GM12892 (cell line): ENCODE results near the gene TPSD1.
"Not testable (repeated sequence)": the region's sequence is repeated elsewhere in the genome, so short reads cannot be mapped to it uniquely, and the experiment has no call there.

Experiments
- POLR2A ChIP-seq: IDR thresholded peaks from 2 replicates; pipeline ENCODE4 v1.6.1; 2011; ENCODE audit warnings: low read depth, low read length, control low read depth
- TAF1 ChIP-seq: IDR thresholded peaks from 2 replicates; pipeline ENCODE4 v1.6.1; 2011; ENCODE audit warnings: low read depth, mild to moderate bottlenecking, control low read depth, low read length, borderline replicate concordance

- TF ChIP-seq TAF1, POLR2A: not testable (repeated sequence)
Measured at GRCh38 chr16:1241081-1241480, 14.8 kb upstream of the TPSD1 start.
